Germinal center (tissue), 1 donor: Measurements from ENCODE around the gene CNTNAP2.

Experiments
- DNase-seq: peaks from one replicate; pipeline ENCODE4 v3.0.0; 2012; ENCODE audit warnings: mixed read lengths, low spot score

CNTNAP2 gene

GRCh38 chr7:148105853-148106252 is 1989.3 kb downstream of the CNTNAP2 start:
- DNase-seq = no peak

GRCh38 chr7:148107443-148108127 is 1991.0 kb downstream of the CNTNAP2 start:
- DNase-seq = no peak

- no peak for DNase-seq
Observed at GRCh38 chr7:148108381-148108780, 1991.8 kb downstream of the CNTNAP2 start.

GRCh38 chr7:148110097-148110868 is 1993.7 kb downstream of the CNTNAP2 start:
- DNase-seq = no peak

GRCh38 chr7:148114804-148115203 is 1998.2 kb downstream of the CNTNAP2 start:
- no peak for DNase-seq

- no peak for DNase-seq
Observed at GRCh38 chr7:148115308-148115707, 1998.7 kb downstream of the CNTNAP2 start.

GRCh38 chr7:148116195-148116594 is 1999.6 kb downstream of the CNTNAP2 start:
- DNase-seq = no peak

GRCh38 chr7:148116829-148117403 is 2000.3 kb downstream of the CNTNAP2 start:
- DNase-seq = no peak

- no peak for DNase-seq
Observed at GRCh38 chr7:148118371-148118770, 2001.8 kb downstream of the CNTNAP2 start.

GRCh38 chr7:148121401-148121800 is 2004.8 kb downstream of the CNTNAP2 start:
- no peak for DNase-seq

- DNase-seq = no peak
Observed at GRCh38 chr7:148121847-148122246, 2005.2 kb downstream of the CNTNAP2 start.

GRCh38 chr7:148124477-148124876 is 2007.9 kb downstream of the CNTNAP2 start:
- DNase-seq = no peak

- DNase-seq = no peak
Observed at GRCh38 chr7:148127374-148127773, 2010.8 kb downstream of the CNTNAP2 start.

- DNase-seq = no peak
Observed at GRCh38 chr7:148129023-148129422, 2012.4 kb downstream of the CNTNAP2 start.

- DNase-seq = no peak
Observed at GRCh38 chr7:148135116-148135515, 2018.5 kb downstream of the CNTNAP2 start.

GRCh38 chr7:148135997-148136396 is 2019.4 kb downstream of the CNTNAP2 start:
- no peak for DNase-seq

GRCh38 chr7:148142660-148143248 is 2026.2 kb downstream of the CNTNAP2 start:
- DNase-seq = no peak

GRCh38 chr7:148144827-148145226 is 2028.2 kb downstream of the CNTNAP2 start:
- DNase-seq = no peak

- no peak for DNase-seq
Observed at GRCh38 chr7:148146346-148146745, 2029.7 kb downstream of the CNTNAP2 start.

GRCh38 chr7:148147438-148147837 is 2030.8 kb downstream of the CNTNAP2 start:
- DNase-seq = no peak

- no peak for DNase-seq
Observed at GRCh38 chr7:148148456-148148855, 2031.9 kb downstream of the CNTNAP2 start.

GRCh38 chr7:148149730-148150129 is 2033.1 kb downstream of the CNTNAP2 start:
- no peak for DNase-seq

- no peak for DNase-seq
Observed at GRCh38 chr7:148151778-148152177, 2035.2 kb downstream of the CNTNAP2 start.
